ENCODE results near the gene EFNA3.

GRCh38 chr1:155077346-155077745 is 1.3 kb upstream of the EFNA3 start:
- no peak for TF ChIP-seq CTCF (conservative IDR thresholded peaks at IDR 0.05 in 1 of 2, IDR thresholded peaks at IDR 0.05 in 1 of 2; ENCODE audit: extremely low read depth in 1 of 2, insufficient read depth in 1 of 2, low read depth in 1 of 2, low read length in 2 of 2)
- no peak for TF ChIP-seq EZH2 (IDR thresholded peaks at IDR 0.05; ENCODE audit: borderline replicate concordance, low read length)

Data from mammary epithelial cell (primary cell).